K562 (cell line): ENCODE measurements around the gene PDE6H. TPM values are rescaled to one million over a fixed set of nuclear protein-coding genes. Genes with fewer than 3 reads are reported as not detected.

Experiments used
- ADNP ChIP-seq: fragments of 200-800 bp; sonication (Bioruptor generic); IDR thresholded peaks from 2 replicates; pipeline ENCODE4 v1.6.1; 2016; ENCODE audit warnings: missing genetic modification characterization, missing compliant biosample characterization
- MBD2 ChIP-seq: sonication (generic); IDR thresholded peaks from 2 replicates; pipeline ENCODE4 v1.6.1; 2016; ENCODE audit warnings: low read depth, borderline replicate concordance
- MIER1 ChIP-seq: fragments of 450-650 bp; IDR thresholded peaks from 2 replicates; pipeline ENCODE4 v1.6.1; 2016; ENCODE audit warnings: antibody characterized with exemption, mild to moderate bottlenecking, low read depth
- NFIX ChIP-seq: fragments of 250-450 bp; sonication (Bioruptor Pico); IDR thresholded peaks from 2 replicates; pipeline ENCODE4 v1.4.0; 2020; ENCODE audit warnings: low read depth, mild to moderate bottlenecking, moderate library complexity
- NR0B1 ChIP-seq: fragments of 450-650 bp; IDR thresholded peaks from one replicate; pipeline ENCODE4 v1.6.1; 2018; ENCODE audit warnings: mild to moderate bottlenecking, moderate library complexity; ENCODE audit not compliant: partially characterized antibody
- RBM39 ChIP-seq: fragments of 200-400 bp; formaldehyde crosslinking; optimal IDR thresholded peaks from 2 replicates; pipeline ENCODE3; 2018; ENCODE audit warnings: low read depth, low read length
- ZNF318 ChIP-seq, 2 experiments: fragments of 450-650 bp; IDR thresholded peaks; 2 replicates each; pipeline ENCODE4 v1.6.1; 2016; ENCODE audit warnings: mild to moderate bottlenecking in 2 of 2, borderline replicate concordance in 1 of 2, low read depth in 1 of 2, moderate library complexity in 1 of 2
- ZNF512 ChIP-seq: IDR thresholded peaks from 2 replicates; pipeline ENCODE4 v1.6.1; 2016; ENCODE audit warnings: missing genetic modification characterization, missing compliant biosample characterization
- polyA plus RNA-seq, 8 experiments: library from polyadenylated mRNA; depleted of rRNA in 4 of 8; stranded (reverse) in 5 of 8; unstranded in 3 of 8; fragments of >200 nt; fragmentation: Nextera tagmentation in 2 of 8; fragmentation: Illumina TruSeq in 1 of 8; extraction: Ambion mirVana in 2 of 8; extraction: Trizol in 1 of 8; gene quantifications; 2 replicates each; pipeline versions ENCODE4 v1.2.1 to v1.2.3, GENCODE V29; 2011 to 2014; ENCODE audit warnings: inconsistent platforms in 1 of 8, missing spikeins in 1 of 8
- total RNA-seq, 7 experiments: library from RNA; depleted of rRNA in 6 of 7; stranded (reverse); fragments of >200 nt in 6 of 7; fragmentation: Illumina TruSeq in 2 of 7; extraction: Trizol in 2 of 7; gene quantifications; 2 replicates each; pipeline versions ENCODE4 v1.2.1 to v1.2.3, GENCODE V29; 2011 to 2021; ENCODE audit warnings: low replicate concordance in 1 of 7

Gene PDE6H
- total and polyA plus RNA-seq, 9 of the 15 experiments (the other 6 are each of a cell fraction or from before 2014, with no cell fraction given): 0.15 TPM; not detected in 8

GRCh38 chr12:14950421-14950820 is 22.4 kb upstream of the PDE6H start (continued):
- TF ChIP-seq ZNF512 (tag) (no peak), ZNF318 (IDR thresholded peaks at IDR 0.05; ENCODE audit: borderline replicate concordance in 1 of 2, low read depth in 1 of 2) (no peak), ADNP (tag) (no peak), MIER1 (no peak), NFIX (no peak), MBD2 (no peak), NR0B1 (no peak), RBM39 (no peak)
